22Rv1 (cell line): ENCODE measurements around the gene LRRK1.

Experiments used
- H3K27ac ChIP-seq: fragments of 450-650 bp; 2 replicates; pipeline ENCODE4 v1.5.1; 2017
- CTCF ChIP-seq: fragments of 450-650 bp; IDR thresholded peaks from 2 replicates; pipeline ENCODE4 v1.5.1; 2017; ENCODE audit warnings: mild to moderate bottlenecking
- ZFX ChIP-seq: fragments of 450-650 bp; IDR thresholded peaks from 2 replicates; pipeline ENCODE4 v1.6.1; 2017; ENCODE audit warnings: antibody characterized with exemption, borderline replicate concordance

The LRRK1 gene

DNA sequence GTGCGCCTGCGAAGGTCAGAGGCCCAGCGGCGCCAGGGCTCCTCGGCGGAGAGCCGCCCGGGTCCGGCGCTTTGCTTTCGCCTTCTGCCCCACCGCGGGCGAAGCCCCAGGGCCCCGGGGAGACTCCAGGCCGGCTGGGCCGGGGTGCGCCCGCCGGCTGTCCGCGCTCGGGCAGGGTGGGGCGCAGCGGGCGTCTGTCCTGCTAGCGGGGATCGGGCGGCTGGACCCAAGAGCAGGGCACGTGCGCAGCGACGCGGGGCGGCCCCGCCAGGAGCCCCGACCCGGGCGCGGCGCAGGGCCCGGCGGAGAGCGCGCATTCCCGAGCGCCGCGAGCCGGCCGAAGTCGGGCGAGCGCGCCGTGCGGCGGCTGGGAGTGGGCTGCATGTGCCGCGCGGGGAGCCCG is 40.1 kb upstream of the LRRK1 start:
- TF ChIP-seq ZFX (no peak), CTCF (no peak)
- H3K27ac ChIP-seq = no peak overlapping the region

DNA sequence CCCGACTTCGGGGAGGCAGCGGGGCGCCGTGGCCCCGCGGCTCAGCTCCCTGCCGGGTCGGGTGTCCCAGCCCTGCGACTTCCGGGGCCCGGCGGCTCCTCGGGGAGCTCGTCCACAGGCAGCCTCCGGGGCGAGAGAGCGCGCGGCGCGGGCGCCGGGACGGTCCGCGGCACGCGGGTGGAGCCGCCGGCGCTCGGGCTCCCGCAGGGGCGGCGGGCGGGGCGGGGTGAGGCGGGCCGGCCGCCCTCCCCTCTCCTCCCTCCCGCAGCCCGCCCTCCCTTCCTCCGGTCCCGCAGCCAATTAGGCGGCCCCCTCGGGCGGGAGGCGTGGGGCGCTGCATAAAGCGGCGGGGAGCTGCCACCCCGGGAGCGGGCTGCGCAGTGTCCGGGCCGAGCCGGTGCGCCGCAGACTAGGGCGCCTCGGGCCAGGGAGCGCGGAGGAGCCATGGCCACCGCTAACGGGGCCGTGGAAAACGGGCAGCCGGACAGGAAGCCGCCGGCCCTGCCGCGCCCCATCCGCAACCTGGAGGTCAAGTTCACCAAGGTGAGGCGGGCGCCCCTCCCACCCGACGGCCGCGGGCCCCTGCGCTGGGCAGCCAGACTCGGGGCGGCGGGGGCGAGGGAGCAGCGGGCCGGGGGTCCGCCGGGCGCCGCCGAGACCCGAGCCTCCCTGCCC is 39.6 kb upstream of the LRRK1 start, which contains the start of gene ALDH1A3:
Gene ALDH1A3 (plus strand): TSS at position 368 of the 675 bp plus-strand sequence. CDS start 77 bp downstream, at position 445.
- no peak for TF ChIP-seq CTCF
- no peak for TF ChIP-seq ZFX
- no peak within 1 kb of the TSS for H3K27ac ChIP-seq

GRCh38 chr15:100880139-100880896 is 38.8 kb upstream of the LRRK1 start:
- H3K27ac ChIP-seq = no peak overlapping the region
- no peak for TF ChIP-seq ZFX
- no peak for TF ChIP-seq CTCF

DNA sequence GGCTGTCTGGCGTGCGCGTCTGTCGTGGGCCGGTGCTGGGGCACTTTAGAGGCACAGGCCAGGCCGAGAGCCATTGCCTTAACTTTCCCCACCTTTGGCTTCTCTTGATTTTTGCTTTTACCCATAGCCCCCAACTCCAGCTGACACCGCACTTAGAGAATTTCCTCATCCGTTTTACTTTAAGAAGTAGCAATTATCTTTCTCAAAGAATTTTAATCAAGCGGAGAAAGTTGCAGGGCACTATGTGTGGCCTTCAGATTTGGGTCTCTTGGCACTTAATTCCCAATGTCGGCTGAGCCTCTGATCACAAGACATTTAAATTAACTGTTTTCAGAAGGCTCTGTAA is 38.3 kb upstream of the LRRK1 start:
- H3K27ac ChIP-seq = no peak overlapping the region
- no peak for TF ChIP-seq CTCF
- no peak for TF ChIP-seq ZFX

DNA sequence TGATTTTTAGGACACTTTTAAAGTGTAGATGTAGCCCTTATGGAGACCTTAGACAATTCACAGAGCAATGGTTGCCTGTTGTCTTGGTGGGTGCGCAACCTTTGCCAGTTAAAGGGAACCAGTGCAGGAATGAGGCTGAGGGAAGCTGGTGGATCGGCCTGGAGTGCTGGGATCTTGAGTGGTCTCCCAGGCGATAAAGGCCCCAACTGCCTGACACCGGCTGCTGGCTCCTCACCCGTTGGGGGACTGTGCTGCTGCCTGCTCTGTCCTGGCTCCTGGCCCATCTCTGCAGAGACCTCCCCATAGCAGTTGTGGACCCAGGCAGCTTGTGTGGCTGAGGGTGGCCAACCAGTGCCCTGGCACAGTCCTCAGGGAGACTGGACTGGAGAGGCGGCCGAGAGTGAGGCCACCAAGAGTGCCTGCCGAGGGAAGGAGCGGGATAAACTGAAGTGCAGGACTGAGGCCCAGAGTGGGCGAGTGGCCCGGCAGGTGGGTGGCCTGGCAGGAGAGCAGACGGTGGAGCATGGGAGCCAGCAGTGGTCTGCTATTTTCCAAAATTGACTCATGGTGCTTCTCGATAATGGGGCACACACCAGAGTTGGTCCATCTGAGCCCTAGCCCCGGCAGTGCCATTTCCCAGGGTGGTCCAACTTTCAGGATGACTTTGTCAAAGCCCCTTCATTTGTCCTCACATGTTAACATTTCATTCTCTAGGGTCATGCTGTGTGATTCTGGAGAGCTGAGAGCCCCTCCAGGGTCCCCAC is 37.4 kb upstream of the LRRK1 start:
- no peak overlapping the region for H3K27ac ChIP-seq
- TF ChIP-seq CTCF = no peak
- no peak for TF ChIP-seq ZFX

GRCh38 chr15:100885116-100885515 is 34.0 kb upstream of the LRRK1 start:
- H3K27ac ChIP-seq = no peak overlapping the region
- TF ChIP-seq CTCF (no peak), ZFX (no peak)

DNA sequence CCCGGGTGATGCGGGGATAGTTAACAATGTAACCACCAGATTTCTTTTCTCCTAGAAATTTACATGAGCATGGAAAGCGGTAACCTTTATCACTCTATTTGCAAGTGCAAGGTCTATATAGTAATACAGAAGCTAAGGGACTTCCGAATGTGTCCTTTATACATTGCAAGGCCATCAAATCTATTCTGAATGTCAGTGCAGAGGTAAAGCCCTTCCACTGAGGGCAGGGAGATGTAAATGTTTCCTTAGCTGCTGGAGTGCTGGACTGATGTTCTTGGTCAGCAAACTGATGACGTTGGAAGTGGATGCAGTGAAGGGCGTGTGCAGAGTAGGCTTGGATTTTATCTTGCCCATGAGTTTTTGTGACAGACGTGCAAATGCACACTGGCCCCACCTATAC is 33.3 kb upstream of the LRRK1 start:
- TF ChIP-seq CTCF = no peak
- TF ChIP-seq ZFX = no peak
- H3K27ac ChIP-seq = no peak overlapping the region
